Measurements from ENCODE around the gene IL22RA2. TPM values are rescaled to one million over a fixed set of nuclear protein-coding genes. Genes with fewer than 3 reads are reported as not detected.

Gene IL22RA2
- total and polyA plus RNA-seq, 9 of the 15 experiments (the other 6 are each of a cell fraction or from before 2014, with no cell fraction given) = 0.03 TPM; not detected in 8

DNA sequence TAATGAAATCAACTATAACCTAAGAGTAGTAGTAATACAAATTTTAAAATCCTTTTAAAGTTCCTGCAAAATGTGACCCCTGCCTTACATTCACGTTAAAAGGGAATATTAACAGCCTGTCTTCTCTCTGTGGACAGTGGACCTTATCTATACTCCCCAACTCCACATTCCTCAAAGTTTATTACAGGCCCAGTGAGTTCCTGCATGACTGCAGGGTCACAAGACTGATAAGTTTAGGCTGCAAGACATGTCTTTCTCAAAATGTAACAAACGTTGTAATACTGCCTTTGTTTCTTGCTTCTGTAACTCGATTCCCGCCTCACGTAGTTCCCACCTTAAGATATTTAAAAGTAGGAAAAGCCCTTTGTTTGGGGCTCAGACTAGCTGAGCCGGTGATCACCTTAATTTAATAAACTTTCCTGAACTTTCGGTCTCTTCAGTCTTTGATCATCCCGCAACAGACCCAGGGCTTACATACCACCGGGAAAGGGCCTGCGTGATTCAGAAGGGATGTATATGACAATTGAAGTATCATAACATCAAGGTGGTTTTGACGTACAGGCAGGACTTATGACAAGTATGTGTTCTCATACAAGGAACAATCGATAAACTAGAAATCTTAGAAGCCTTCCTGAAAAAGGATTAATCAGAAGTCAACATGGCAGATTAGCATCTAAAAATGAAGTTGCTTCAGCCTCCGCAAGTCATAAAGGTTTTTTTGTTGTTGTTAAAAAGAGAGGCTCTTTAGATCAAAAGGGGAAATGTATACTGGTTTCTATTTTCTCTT, 3.0 kb downstream of the IL22RA2 start (continued):
- no peak for TF ChIP-seq PRDM10 (IDR thresholded peaks at IDR 0.05; ENCODE audit: partially characterized antibody)
- TF ChIP-seq ZNF143 (CRISPR knock-in tag; IDR thresholded peaks at IDR 0.05) = no peak
- TF ChIP-seq SREBF2 (CRISPR knock-in tag; IDR thresholded peaks at IDR 0.05) = no peak
- no peak for TF ChIP-seq ZHX1 (conservative IDR thresholded peaks at IDR 0.05; ENCODE audit: low read length)
- TF ChIP-seq, protein P1, sequence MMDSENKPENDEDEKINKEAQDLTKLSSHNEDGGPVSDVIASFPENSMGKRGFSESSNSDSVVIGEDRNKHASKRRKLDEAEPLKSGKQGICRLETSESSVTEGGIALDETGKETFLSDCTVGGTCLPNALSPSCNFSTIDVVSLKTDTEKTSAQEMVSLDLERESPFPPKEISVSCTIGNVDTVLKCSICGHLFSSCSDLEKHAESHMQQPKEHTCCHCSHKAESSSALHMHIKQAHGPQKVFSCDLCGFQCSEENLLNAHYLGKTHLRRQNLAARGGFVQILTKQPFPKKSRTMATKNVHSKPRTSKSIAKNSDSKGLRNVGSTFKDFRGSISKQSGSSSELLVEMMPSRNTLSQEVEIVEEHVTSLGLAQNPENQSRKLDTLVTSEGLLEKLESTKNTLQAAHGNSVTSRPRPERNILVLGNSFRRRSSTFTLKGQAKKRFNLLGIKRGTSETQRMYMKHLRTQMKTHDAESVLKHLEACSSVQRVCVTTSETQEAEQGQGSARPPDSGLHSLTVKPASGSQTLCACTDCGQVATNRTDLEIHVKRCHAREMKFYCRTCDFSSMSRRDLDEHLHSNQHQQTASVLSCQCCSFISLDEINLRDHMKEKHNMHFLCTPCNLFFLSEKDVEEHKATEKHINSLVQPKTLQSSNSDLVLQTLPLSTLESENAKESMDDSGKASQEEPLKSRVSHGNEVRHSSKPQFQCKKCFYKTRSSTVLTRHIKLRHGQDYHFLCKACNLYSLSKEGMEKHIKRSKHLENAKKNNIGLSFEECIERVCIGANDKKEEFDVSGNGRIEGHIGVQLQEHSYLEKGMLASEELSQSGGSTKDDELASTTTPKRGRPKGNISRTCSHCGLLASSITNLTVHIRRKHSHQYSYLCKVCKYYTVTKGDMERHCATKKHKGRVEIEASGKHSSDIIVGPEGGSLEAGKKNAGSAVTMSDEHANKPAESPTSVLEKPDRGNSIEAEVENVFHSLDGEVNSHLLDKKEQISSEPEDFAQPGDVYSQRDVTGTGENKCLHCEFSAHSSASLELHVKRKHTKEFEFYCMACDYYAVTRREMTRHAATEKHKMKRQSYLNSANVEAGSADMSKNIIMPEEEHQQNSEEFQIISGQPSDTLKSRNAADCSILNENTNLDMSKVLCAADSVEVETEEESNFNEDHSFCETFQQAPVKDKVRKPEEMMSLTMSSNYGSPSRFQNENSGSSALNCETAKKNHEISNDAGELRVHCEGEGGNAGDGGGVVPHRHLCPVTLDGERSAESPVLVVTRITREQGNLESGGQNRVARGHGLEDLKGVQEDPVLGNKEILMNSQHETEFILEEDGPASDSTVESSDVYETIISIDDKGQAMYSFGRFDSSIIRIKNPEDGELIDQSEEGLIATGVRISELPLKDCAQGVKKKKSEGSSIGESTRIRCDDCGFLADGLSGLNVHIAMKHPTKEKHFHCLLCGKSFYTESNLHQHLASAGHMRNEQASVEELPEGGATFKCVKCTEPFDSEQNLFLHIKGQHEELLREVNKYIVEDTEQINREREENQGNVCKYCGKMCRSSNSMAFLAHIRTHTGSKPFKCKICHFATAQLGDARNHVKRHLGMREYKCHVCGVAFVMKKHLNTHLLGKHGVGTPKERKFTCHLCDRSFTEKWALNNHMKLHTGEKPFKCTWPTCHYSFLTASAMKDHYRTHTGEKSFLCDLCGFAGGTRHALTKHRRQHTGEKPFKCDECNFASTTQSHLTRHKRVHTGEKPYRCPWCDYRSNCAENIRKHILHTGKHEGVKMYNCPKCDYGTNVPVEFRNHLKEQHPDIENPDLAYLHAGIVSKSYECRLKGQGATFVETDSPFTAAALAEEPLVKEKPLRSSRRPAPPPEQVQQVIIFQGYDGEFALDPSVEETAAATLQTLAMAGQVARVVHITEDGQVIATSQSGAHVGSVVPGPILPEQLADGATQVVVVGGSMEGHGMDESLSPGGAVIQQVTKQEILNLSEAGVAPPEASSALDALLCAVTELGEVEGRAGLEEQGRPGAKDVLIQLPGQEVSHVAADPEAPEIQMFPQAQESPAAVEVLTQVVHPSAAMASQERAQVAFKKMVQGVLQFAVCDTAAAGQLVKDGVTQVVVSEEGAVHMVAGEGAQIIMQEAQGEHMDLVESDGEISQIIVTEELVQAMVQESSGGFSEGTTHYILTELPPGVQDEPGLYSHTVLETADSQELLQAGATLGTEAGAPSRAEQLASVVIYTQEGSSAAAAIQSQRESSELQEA (IDR thresholded peaks at IDR 0.05; ENCODE audit: low read depth) = no peak
- no peak for TF ChIP-seq EZH2 (IDR thresholded peaks at IDR 0.05; ENCODE audit: borderline replicate concordance, low read depth, low read length)
- TF ChIP-seq SIX5 (IDR thresholded peaks at IDR 0.05; ENCODE audit: borderline replicate concordance in 1 of 2, insufficient read depth in 1 of 2, low read depth in 1 of 2, low read length in 2 of 2) = no peak
- no peak for TF ChIP-seq COPS2 (conservative IDR thresholded peaks at IDR 0.05)
- TF ChIP-seq OTX1 (CRISPR knock-in tag; IDR thresholded peaks at IDR 0.05) = no peak
- peak; percentile 72 for TF ChIP-seq MTA2 (IDR thresholded peaks at IDR 0.05; ENCODE audit: low read depth)
- no peak for TF ChIP-seq GTF2B (IDR thresholded peaks at IDR 0.05; ENCODE audit: extremely low read depth, insufficient read length)

Data from K562 (cell line).